GM21529 (cell line): ENCODE measurements around the gene SRPK2.
"Not testable (repeated sequence)": the region's sequence is repeated elsewhere in the genome, so short reads cannot be mapped to it uniquely, and the experiment has no call there.

ENCODE experiments used
- ATAC-seq: cut with Tn5 transposase; IDR thresholded peaks from one replicate; pipeline ENCODE4 v1.9.1; 2021; ENCODE audit not compliant: unreplicated experiment

SRPK2 gene

GRCh38 chr7:105377903-105378302, 10.8 kb downstream of the SRPK2 start:
- no peak for ATAC-seq

DNA sequence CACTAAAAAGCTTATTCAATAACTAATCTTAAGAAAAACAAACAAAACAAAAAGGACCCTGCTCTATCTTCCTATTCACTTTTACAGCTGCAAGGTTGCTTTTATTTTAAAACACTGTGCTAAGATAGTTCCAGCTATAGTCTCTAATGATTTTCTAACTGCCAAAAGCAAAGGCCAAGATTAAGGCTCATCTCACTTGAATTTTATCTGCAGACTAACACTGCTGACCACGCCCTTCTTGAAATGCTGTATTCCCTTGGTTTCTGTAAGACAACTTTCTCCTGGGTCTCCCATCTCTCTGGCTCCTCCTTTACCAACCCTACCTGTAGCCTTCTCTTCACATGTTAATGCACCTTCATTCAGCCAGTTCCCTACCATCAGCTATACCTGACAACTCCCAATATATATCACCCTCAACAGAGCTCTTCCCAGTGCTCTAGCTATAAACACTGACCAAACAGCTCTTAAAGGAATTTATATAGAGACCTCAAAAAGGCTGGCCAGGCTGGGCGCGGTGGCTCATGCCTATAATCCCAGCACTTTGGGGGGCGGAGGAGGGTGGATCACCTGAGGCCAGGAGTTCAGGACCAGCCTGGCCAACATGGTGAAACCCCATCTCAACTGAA, 11.7 kb downstream of the SRPK2 start:
- ATAC-seq = no peak

GRCh38 chr7:105369944-105370343, 18.8 kb downstream of the SRPK2 start:
- ATAC-seq = no peak

- no peak for ATAC-seq
Observed at GRCh38 chr7:105367458-105367857, 21.3 kb downstream of the SRPK2 start.

DNA sequence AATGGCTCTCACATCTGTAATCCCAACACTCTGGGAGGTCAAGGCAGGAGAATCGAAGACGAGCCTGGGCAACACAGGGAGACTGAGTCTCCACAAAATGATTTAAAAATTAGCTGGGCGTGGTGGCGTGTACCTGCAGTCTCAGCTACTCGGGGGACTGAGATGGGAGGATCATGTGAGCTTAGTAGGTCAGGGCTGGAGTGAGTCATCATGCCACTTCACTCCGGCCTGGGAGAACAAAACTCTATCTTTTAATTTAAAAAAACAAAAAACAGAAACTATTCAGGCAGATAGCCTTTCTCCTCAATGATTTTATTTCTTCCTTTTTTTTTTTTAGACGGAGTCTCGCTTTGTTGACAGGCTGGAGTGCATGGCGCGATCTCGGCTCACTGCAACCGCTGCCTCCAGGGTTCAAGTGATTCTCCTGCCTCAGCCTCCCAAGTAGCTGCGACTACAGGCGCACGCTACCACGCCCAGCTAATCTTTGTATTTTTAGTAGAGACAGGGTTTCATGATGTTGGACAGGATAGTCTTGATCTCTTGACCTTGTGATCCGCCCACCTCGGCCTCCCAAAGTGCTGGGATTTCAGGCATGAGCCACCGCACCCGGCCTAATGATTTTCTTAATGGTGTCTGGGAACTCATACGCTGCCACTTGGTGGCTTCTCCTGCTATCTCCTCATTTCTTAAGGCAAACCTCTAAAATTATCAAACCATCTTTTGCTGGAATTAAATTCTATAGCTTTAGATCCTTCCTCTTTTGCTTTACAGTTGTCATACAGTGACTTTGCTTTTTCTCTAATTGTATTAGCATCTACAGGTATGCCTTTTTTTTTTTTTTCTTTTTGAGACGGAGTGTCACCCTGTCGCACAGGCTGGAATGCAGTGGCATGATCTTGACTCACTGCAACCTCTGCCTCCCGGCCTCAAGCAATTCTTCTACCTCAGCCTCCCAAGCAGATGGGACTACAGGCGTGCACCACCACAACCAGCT, 22.9 kb downstream of the SRPK2 start:
- ATAC-seq = no peak

- no peak for ATAC-seq
Observed at GRCh38 chr7:105364684-105365083, 24.0 kb downstream of the SRPK2 start.

DNA sequence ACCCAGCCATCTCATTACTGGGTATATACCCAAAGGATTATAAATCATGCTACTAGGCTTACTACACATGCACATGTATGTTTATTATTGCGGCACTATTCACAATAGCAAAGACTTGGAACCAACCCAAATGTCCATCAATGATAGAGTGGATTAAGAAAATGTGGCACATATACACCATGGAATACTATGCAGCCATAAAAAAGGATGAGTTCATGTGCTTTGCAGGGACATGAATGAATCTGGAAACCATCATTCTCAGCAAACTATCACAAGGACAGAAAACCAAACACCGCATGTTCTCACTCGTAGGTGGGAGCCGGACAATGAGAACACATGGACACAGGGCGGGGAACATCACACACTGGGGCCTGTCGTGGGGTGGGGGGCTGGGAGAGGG, 25.1 kb downstream of the SRPK2 start:
- not testable (repeated sequence) for ATAC-seq

DNA sequence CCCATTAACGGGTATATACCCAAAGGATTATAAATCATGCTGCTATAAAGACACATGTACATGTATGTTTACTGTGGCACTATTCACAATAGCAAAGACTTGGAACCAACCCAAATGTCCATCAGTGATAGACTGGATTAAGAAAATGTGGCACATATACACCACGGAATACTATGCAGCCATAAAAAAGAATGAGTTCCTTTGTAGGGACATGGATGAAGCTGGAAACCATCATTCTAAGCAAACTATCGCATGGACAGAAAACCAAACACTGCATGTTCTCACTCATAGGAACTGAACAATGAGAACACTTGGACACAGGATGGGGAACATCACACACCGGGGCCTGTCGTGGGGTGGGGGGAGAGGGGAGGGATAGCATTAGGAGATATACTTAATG, 26.0 kb downstream of the SRPK2 start:
- ATAC-seq = not testable (repeated sequence)

DNA sequence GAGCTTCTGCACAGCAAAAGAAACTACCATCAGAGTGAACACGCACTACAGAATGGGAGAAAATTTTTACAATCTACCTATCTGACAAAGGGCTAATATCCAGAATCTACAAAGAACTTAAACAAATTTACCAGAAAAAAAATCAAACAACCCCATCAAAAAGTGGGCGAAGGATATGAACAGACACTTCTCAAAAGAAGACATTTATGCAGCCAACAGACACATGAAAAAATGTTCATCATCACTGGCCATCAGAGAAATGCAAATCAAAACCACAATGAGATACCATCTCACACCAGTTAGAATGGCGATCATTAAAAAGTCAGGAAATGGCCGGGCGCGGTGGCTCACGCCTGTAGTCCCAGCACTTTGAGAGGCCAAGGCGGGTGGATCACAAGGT, 26.7 kb downstream of the SRPK2 start:
- not testable (repeated sequence) for ATAC-seq

- not testable (repeated sequence) for ATAC-seq
Observed at GRCh38 chr7:105360149-105360548, 28.6 kb downstream of the SRPK2 start.

DNA sequence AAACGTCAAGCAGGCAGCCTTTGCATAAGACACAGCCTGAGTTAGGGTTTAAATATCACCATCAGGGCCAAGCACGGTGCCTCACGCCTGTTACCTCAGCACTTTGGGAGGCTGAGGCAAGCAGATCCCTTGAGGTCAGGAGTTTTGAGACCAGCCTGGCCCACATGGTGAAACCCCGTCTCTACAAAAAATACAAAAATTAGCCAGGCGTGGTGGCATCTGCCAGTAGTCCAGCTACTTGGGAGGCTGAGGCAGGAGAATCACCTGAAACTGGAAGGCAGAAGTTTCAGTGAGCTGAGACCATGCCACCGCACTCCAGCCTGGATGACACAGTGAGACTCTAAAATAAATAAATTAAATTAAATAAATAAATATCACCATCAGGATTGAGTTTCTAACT, 33.0 kb downstream of the SRPK2 start:
- ATAC-seq = no peak

DNA sequence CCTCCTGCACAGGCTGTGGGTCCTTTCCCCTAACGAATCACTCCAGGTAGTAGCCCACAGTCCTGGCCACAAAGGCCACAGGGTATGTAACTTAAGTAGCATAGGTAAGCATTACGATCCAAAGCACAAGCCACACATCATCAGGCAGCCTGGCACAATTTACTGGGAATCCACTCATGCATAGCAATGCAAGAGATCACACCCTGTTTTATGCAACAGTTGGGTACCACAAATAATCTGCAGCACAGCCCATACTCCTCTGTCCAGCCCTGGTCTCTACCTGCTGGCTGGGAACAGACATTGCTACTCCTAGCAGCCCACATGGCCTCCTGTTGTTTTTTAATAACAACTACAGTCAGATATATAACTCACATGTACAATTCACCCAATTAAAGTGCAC, 34.3 kb downstream of the SRPK2 start:
- no peak for ATAC-seq

GRCh38 chr7:105353752-105354328, 34.9 kb downstream of the SRPK2 start:
- peak; percentile 33 for ATAC-seq

GRCh38 chr7:105352901-105353668, 35.6 kb downstream of the SRPK2 start:
- ATAC-seq = no peak

DNA sequence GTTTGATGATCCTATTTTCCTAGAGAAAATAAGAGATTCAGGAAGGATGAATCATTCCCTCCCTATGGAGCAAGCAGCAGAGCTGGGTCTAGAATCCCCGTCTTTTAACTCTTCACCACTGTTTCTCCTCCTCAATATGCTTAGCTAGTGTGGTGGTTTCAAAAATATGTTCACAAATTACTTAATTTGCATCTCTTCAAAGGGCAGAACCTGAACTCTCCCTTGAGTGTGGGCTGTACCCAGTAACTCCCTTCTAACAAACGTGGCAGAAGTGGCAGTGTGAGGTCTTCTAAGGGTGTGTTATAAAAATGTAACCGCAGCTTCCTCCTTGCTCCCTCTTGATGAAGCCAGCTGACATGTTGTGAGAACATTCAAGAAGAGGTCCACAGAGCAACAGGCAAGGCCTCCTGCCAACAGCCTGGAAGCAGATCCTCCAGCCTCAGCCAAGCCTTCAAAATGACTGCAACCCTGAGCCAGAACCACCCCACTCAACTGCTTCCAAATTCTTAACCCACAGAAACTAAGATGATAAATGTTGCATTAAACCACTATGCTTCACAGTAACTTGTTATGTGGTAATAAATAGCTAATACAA, 36.6 kb downstream of the SRPK2 start:
- ATAC-seq = peak; percentile 92

GRCh38 chr7:105350906-105351305, 37.8 kb downstream of the SRPK2 start:
- ATAC-seq = no peak

DNA sequence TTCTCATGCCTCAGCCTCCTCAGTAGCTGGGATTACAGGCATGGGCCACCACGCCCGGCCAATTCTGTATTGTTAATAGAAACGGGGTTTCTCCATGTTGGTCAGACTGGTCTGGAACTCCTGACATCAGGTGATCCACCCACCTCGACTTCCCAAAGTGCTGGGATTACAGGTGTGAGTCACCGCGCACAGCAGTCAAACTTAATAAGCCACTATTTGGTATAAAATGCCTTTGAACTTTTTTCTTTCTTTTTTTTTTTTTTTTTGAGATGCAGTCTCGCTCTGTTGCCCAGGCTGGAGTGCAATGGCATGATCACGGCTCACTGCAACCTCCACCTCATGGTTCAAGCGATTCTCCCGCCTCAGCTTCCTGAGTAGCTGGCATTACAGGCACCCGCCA, 40.5 kb downstream of the SRPK2 start:
- ATAC-seq = not testable (repeated sequence)

- no peak for ATAC-seq
Observed at GRCh38 chr7:105346593-105347322, 42.0 kb downstream of the SRPK2 start.

- no peak for ATAC-seq
Observed at GRCh38 chr7:105346138-105346537, 42.6 kb downstream of the SRPK2 start.

DNA sequence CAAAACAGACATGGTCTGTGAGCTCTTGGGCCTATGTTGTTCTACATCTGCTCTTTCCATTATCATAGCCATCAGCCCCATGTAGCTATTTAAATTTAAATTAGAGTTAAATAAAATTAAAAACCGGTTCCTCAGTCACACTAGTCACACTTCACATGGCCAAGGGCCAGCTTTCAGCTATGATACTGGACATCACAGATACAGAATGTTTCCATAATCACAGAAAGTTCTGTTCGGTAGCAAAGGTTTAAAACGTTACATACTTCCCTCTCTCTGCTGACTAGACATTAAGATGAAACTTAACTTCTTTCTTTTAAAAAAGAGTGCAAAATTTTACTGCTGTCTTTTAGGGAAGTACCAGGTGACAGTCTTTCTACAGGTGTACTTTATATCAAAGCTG, 43.0 kb downstream of the SRPK2 start:
- ATAC-seq = no peak
